PFSK-1 (cell line): ENCODE results near the gene BCAS3.

Experiments
- FOXP2 ChIP-seq: optimal IDR thresholded peaks from 2 replicates; pipeline ENCODE3; 2011; ENCODE audit warnings: borderline replicate concordance, control low read depth, inconsistent platforms; ENCODE audit not compliant: insufficient read depth; ENCODE audit errors: extremely low read length, extremely low read depth
- POLR2AphosphoS5 ChIP-seq: IDR thresholded peaks from 2 replicates; pipeline ENCODE4 v1.6.1; 2012; ENCODE audit warnings: low read depth, mild to moderate bottlenecking, control low read depth, low read length, moderate library complexity
- TAF1 ChIP-seq: IDR thresholded peaks from 2 replicates; pipeline ENCODE4 v1.6.1; 2012; ENCODE audit warnings: low read length, control low read depth, borderline replicate concordance; ENCODE audit not compliant: insufficient read depth

DNA sequence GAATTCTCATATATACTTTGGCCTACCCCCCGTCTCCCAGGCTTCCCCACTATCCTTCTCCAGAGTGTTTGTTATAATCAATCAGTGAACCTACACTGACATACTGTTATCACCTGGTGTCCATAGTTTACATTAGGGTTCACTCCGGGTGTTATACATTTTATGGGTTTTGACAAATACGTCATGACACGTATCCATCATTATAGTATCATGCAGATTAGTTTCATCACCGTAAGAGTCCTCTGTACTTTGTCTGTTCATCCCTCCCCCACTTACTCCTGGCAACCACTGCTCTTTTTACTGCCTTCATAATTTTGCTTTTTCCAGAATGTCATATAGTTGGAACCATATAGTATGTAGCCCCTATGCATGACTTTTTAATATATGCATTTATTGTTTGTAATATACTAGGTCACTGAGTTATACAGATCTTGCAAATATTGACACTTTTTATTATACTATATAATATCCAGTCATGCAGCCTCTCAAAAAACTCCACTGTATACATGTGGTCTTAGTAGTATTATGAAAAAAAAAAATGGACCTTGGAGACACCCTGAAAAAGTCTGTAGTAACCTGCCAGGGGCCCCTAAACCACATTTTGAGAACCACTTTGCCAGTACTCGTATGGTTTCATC, 49.3 kb upstream of the BCAS3 start:
- TF ChIP-seq FOXP2 (no peak), POLR2AphosphoS5 (no peak), TAF1 (no peak)
